GM23338 (cell line): ENCODE data around the gene NCK2.

Source experiments
- CTCF ChIP-seq, 2 experiments: fragments of 200-600 bp in 1 of 2; sonication (generic) in 1 of 2; conservative IDR thresholded peaks; 2 replicates each; pipeline versions ENCODE4 v1.5.1 to v1.6.1; 2016 to 2017; ENCODE audit warnings: antibody characterized with exemption in 2 of 2, low read depth in 2 of 2, mild to moderate bottlenecking in 2 of 2, moderate library complexity in 1 of 2
- ETS1 ChIP-seq: IDR thresholded peaks from 2 replicates; pipeline ENCODE4 v1.6.1; 2016; ENCODE audit warnings: antibody characterized with exemption
- EZH2 ChIP-seq: fragments of 200-600 bp; sonication (generic); IDR thresholded peaks from one replicate; pipeline ENCODE4 v1.8.0; 2017; ENCODE audit warnings: antibody characterized with exemption, mild to moderate bottlenecking, low read depth; ENCODE audit not compliant: unreplicated experiment
- POLR2AphosphoS5 ChIP-seq: IDR thresholded peaks from 2 replicates; pipeline ENCODE4 v1.6.1; 2016; ENCODE audit warnings: antibody characterized with exemption, low read depth
- REST ChIP-seq: IDR thresholded peaks from one replicate; pipeline ENCODE4 v1.6.1; 2018; ENCODE audit warnings: antibody characterized with exemption; ENCODE audit not compliant: unreplicated experiment

- TF ChIP-seq REST (no peak), CTCF (conservative IDR thresholded peaks at IDR 0.05; ENCODE audit: low read depth in 2 of 2) (no peak), EZH2 (no peak), POLR2AphosphoS5 (no peak), ETS1 (no peak)
Measured at GRCh38 chr2:105714141-105714540, 30.6 kb upstream of the NCK2 start.
